GM21447 (cell line): ENCODE results near the gene RNF220.

ENCODE experiments used
- ATAC-seq: cut with Tn5 transposase; IDR thresholded peaks from one replicate; pipeline ENCODE4 v1.9.1; 2021; ENCODE audit not compliant: unreplicated experiment

The RNF220 gene

DNA sequence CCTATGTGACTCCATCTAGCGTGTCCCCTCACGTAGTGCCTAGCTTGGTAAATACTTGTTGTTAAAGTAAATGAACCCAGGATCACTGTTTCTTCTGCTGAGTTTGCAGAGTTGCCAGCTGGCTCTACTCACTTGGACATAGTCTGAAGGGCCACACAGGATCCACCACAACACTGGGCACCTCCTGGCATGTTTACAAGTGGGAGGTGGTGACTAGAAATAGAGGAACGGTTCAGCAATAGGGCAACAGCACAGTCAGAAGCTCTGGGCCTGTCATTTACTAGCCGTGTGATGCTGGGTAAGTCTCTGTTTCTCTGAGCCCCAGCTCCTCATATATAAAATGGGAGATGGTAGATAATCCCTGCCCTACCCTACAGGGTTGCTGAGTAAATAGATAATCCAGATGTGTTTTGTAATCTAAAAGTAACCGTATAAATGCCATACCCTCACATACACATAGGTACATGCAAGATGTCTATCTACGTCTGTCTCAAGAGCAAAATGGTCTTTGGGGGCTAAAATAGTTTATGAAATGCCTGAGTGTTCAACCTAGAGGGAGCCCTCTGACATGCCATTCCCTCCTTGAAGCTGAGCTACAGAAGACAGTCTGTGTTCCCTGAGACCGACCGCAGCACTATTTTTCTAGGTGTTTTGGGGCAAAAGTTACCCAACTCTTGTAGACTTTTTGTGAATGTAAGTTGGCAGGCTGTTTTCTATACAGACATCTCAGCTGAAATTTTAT lies 20.5 kb downstream of the RNF220 start:
- no peak for ATAC-seq

DNA sequence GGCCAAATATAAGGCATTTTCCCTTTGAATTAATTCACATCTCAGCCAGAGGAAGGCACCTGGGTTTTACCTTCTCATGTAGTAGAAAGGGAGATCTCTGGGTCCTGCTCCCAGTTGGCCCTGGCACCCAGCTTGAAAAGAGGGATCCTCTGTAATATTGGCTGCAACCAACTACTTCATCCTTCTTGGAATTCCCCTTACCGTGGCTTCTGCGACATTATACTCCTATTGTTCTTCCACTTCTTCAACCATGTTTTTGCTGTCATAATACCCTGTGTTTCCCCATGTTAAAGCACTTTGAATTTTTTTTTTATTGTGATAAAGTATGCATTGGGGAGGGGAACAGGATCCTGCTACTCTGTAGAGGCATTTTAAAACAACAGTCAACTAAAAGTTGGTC lies 26.8 kb downstream of the RNF220 start:
- ATAC-seq, result no peak

DNA sequence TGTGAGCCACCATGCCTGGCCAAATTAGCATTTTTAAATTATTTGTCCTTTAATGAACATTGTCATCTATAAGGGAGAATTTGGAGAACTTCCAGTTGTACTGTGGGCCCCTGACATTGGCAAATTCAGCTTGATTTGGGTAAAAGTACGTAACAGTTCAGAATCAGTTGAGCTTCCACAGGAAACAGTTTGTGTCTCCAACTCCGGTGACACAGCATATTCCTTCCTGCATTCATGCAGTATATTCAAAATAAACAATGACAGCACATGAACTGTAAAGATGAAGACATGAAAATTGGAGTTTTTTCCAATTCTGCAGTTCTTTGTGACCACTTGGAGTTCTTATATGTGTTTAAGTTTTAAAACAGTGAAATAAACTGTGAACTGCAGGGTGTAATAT lies 28.2 kb downstream of the RNF220 start:
- no peak for ATAC-seq

DNA sequence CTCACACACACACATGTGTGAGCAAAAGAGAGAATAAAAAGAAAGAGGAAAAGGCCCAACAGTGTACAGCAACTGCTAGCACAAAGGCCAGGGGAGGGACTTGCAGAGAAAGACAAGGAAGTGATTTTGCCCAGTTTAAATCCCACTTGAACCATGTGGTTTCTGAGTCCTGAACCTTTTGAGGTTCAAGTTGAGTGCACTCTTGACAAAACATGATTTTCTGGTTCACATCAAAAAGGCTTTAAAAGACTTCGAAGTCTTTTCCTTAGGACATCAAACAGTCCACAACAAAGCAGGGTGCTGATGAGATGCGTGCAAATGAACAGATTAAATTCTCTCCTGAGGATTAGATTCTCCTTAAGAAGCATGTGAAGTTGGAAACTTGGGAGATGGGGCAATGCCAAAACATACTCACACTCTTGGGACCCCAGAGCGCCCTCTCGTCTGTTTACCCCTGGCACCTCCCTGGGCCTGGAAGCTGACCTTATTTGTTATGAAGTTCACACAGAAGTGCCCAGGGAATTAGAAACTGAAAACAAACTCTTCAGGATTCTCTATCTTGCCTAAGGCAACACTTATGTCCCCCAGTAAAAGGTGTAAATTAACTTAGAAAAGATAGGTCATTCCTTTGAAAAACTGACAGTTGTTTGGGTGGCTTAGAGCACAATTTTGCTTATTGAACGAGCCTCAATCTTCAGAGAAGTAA lies 31.5 kb downstream of the RNF220 start:
- no peak for ATAC-seq

DNA sequence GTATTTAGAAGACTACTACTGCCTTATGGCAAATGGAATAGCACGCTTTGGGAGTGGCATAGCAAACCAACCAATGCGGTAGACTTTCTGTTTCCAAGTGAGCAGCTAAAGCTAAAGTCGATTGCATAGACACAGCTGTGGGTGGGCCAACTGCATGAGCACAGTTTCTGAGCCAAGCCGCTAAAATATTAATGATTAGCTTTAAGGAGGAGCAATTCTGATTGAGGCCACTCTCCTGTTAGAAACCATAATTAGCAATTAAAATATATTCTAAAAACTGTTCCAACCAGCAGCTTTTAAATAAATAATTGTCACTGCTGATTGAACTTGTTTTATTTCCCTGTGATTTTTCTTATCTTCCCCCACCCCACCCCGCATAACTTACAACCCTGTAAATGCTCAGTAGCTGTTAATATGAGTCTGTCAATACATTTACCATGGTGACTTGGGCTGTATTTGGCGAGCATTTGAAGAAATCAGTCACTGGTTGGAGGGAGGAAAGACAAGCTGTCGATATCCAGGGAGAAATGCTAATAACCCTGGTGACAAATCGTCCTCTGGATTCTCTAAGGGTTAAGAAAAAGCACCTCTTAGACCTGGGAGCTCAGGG lies 32.2 kb downstream of the RNF220 start:
- ATAC-seq, result no peak

DNA sequence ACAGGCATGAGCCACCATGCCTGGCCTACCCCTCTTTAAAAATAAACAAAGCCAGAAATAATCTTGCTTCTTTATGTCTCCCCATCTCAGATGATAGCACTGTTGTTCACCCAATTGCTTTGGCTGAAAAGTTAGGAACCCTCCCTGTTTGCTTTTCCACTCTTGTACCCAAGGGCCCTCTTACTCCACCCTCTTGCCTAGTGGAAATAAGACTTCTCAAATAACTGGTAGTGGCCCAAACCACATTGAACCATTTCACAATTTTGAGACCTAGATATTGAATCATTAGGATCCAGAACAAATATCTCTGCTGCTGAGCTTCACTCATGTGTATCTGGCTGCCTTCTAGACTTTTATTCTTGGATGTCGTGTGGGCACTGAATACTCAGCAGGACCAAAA lies 37.7 kb downstream of the RNF220 start:
- ATAC-seq, result no peak

DNA sequence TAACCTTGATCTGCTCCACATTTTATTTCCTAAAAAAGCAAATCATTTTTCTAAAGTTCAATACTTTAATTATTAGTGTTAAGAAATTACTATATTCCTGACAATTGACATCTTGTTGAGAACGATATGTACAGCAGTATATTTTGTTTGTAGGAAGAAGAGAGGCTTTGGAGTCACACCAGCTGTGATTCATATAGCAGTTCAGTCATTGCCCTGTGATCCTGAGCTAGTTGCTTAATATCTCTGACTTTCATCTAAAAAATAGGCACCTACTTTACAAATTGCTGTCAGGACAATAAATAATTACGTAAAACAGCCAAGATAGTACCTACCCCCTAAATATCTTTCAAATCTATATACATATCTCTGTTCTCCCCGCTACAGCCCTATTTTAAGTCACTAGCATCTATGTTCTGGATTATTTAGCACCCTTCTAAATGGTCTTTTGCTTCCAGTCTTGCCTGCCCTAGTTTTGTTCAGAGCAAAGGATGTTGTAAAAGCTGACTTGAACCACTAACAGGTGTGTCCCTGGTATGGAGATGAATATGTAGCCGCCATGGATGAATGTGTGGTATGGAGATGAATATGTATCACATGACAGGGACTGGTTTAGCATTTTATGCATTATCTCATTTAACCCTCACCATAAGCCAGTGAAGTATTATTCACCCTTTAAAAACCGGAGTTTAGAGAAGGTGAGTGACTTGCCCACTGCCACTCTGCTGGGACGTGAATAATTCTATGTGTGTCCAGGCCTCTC lies 42.2 kb downstream of the RNF220 start:
- ATAC-seq, result no peak

DNA sequence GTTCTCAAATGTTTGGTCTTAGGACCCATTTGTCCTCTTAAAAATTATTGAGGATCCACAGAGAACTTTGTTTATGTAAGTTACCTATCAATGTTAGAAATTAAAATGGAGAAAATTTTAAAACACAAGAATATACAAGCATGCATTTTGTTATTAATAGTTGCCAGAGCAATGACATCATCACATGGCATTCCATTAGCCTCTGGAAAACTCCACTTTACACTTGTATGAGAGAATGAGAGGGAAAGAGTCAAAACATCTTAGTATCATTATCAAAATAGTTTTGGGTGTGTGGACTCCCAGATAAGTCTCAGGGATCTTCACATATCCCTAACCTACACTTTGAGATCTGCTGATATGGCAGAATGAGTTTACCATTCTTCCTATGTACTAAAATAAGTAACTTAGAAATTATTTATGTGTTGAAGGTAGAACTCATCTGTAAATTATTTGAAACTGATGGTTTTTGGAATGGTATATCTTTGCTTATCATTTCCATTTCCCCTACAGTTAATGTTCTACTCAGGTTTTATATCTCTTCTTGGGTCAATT lies 48.8 kb downstream of the RNF220 start:
- no peak for ATAC-seq

DNA sequence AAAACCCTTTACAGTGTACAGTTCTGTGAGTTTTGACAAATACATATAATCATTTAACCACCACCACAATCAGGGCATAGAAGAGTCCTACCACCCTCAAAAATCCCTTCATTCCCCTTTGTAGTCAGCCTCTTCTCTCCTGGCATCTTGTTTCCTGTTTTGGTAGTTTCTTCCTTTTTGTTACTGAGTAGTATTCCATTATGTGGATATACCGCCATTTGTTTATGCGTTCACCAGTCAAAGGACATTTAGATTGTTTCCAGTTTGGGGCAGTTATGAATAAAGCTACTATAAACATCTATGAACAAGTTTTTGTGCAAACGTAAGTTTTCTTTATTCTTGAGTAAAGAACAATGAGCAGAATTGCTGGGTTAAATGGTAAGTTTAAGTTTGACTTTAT lies 49.6 kb downstream of the RNF220 start:
- ATAC-seq, result no peak

DNA sequence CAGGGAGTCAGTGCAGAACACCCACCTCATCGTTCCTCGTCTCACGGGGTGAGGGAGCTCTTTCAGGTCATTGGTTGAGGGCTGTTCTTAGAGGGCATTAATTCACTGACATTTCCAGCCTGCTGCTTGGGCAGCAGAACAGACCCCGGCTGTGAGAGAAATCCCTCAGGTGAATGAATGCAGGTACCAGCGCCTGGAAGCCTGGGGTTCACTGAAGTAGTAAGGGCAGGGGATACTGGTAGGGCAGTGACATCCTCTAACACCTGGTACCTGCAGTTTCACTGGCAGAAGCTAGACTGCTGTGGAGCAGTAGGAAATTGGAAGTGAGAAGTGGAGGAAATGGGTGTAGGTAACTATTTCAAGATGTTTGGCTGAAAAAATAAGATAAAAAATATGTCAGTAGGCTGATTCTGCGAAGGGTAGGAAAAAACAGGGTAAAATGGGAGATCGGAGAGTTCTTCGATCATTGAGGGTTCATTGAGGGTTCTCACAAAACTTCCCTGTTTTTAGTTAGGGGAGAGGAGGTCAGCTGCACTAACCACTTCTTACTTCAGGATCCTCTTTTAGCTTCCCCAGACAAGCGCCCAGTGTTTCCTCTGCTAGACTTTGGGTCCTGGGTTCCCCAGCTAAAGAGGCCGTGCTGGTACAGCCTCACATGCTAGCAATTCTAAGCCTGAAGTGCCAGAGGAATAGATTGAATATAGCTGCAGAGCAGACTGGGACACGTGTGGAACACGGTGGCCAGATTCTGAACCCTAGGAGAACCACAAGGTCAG lies 55.2 kb downstream of the RNF220 start:
- ATAC-seq, result no peak

DNA sequence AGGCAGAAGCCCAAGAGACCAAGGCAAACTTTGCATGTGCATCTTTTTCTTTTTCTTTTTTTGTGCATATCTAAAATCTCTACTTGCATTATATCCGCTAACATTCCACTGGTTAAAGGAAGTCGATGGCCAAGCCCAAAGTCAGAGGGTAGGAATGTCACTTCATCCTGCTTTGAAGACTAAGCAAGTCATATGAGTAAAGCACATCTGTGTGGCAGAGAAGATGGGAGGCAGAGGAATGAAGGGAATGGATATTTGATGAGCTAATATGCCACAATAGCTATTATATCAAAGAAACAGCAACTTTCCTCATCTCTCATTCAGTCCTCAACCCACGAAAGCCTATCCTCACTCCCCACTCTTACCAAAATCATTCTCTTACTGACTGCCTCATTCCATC lies 59.3 kb downstream of the RNF220 start:
- ATAC-seq, result no peak

DNA sequence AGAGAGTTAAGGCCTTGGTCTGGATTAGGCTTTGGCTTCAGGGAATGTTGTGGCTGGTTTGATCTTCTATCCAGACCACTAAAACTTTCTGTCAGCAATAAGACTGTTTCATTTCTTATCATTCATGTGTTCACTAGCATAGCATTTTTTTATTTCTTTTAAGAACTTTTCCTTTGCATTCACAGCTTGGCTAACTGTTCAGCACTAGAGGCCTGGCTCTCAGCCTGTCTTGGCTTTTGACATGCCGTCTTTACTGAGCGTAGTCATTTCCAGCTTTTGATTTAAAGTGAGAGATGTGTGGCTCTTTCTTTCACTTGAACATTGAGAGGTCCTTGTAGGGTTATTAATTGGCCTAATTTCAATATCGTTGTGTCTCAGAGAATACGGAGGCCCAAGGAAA lies 62.5 kb downstream of the RNF220 start:
- no peak for ATAC-seq

DNA sequence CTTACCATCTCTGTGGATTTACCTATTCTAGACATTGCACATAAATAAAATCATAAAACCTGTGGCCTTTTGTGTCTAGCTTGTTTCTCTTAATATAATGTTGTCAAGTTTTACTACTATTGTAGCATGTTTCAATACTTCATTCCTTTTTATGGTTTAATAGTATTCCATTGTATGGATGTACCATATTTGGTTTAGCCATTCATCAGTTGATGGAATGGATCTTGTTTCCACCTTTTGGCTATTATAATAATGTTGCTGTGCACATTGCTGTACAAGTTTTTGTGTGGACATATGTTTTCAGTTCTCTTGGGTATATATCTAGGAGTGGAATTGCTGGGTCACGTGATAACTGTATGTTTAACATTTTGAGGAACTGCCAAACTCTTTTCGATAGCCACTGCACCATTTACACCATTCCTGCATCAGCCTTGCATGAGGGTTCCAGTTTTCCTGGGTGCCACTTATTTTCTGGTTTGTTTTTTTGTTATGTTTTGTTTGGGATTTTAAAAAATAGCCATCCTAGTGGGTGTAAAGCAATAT lies 66.9 kb downstream of the RNF220 start:
- ATAC-seq, result no peak

DNA sequence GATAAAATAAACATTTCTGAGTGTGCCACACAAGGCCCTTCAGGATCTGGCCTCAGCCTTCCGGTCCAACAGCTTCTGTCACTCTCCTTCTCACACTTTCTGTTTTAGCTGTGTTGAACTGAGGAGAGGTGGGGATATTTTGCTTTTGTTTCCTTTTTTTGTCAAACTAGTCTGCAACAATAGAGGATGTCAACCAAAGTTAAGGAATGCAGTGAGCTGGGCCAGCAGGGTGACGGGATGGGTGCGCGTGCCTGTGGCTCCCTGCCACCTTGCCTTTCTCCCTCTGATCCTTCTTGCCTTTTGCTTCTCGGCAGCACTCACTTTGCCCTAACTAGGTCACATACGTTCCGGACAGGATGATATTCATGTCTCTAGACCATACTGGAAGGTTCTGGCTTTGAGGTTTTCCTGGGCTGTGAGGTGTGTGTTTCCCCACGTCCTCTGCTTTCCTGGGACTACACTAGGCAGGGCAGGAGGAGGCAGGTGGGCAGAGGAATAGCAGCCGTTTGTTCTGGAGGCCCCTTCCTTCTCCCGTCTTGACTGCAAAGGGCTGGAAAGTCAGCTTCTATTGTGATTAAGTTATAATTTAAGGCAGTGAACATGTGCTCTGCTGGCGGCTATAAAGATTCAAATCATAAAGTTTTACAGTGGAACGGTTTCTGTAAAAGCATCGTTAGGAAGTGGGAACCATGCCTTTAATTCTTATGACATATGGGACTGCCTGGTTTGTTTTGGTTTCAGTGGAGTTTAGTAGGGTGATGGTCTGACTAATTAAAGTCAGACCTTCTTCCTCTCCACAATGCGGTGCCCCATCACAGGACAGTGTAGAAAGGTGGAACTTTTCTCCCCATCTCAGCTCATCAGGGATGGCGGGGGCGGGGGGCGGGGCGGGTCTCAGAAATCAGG lies 67.8 kb downstream of the RNF220 start:
- ATAC-seq, result no peak

DNA sequence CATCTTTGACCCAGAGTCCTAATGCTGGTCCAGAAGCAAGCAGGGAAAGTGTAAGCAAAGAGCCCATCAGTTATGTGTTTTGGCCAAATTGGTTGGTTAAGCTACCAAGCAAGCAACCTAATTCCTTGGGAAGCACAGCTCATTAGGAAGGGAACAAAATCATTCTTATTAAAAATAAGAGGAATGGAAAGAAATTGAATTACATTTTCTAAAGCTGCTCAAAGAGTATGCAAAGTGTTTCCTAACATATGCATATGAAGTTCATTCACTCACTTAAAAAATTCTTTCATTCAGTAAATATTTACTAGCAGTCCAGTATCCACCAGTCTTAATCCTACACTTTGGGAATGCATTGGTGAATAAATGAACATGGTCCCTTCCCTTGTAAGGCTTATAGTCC lies 71.8 kb downstream of the RNF220 start:
- no peak for ATAC-seq

DNA sequence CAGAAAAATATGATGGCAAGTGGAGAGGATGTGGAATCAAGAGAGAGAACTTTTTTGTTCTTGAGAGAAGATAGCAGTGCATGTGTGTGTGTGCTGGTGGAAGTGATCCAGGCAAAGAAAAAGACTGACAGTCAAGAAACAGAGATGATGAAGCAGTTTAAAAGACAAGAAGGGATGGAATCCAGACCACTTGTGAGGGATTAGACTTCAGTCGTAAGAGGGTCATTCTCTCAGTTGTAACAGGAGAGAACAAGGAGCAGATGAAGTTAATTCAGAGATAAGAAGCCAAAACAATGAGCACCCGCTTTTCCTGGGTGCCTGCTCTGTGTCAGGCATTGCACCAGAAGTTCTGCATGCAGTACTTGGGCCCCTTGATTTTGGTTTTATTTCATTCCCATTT lies 76.6 kb downstream of the RNF220 start:
- ATAC-seq, result no peak

DNA sequence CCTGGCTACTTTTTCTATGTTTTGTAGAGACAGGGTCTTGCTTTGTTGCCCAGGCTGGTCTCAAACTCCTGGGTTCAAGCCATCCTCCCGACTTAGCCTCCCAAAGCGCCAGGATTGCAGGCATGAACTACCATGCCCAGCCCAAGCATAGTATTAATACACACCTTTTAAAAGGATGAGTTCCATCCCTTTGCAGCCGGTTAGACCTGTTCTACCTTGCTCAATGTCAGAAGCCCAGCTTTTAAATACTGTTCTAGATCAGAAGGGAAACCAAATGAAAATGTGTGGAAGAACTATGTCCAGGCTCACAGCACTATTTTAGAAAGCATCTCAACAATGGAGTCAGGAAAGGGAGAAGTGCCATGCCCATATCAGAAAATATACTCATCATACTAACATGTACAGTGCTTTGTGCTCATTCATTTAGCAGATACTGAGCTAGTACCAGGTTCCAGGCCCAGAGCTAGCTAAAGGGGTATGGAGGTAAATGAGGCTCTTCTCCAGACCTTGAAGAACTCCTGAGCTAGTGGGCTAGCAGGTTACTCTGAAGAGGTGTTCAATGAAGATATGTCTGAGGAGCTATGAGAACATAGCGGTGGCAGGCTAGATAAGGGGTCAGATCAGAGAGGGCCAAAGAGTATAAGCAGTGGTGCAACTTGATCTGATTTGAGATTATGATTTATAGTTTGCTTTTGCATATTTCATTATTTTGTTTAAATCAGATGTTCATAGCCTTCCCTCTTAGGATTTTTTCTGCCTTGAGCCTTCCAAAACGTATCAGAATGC lies 78.2 kb downstream of the RNF220 start:
- no peak for ATAC-seq

DNA sequence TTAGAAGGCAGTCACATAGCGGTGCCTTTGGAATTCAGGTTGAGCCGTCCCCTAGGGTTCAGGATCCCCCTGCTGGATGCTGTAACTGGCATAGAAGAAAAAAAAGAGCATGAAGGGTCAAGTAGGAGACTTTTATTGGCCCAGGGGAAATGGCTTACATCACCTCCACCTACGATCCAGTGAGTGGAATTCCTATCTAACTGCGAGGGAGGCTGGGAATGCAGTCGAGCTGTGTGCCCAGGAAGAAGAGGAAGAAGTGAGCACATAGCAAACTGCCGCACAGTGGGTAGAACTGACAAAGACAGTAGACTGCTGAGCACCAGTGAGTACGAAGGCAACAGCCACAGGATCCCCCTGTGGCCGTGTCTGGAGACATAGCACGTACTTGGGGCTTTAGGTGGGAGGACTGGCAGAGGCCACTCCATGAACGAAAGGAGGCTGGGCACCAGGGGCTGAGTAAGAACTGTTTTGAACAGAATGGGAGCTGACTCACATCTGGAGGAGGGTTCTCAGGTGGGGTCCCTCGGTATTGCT lies 79.2 kb downstream of the RNF220 start:
- no peak for ATAC-seq
